ENCODE data around the gene SMIM35. TPM values are rescaled to one million over a fixed set of nuclear protein-coding genes. Genes with fewer than 3 reads are reported as not detected.
A peak's percentile ranks its signal among the peaks of the same experiment; 100 is the strongest.

The SMIM35 gene
- total and polyA plus RNA-seq, 2 of the 13 experiments (the other 11 are each of a cell fraction or from before 2014, with no cell fraction given) = not detected

GRCh38 chr11:117992620-117993019 is 94.1 kb downstream of the SMIM35 start:
- Histone ChIP-seq H4K20me1 (ENCODE audit: insufficient read depth, low read length) (no peaks in the 10 kb centered on the region), H3K27me3 (ENCODE audit: control insufficient read depth in 1 of 2, insufficient read depth in 2 of 2, low read length in 2 of 2) (peaks cover 6 to 20% of the 10 kb centered on the region in 2 experiments; a peak in 4 of 5 replicates), H3K4me3 (replicated peaks in 1 of 3; ENCODE audit: insufficient read depth in 1 of 3, low read depth in 2 of 3, low read length in 3 of 3) (no peak overlapping the region), H3K4me1 (ENCODE audit: insufficient read depth, low read length) (no peaks in the 10 kb centered on the region), H3K9ac (ENCODE audit: insufficient read depth, low read depth, low read length) (no peak overlapping the region), H3K27ac (ENCODE audit: extremely low read length, insufficient read depth, low read length) (no peak overlapping the region), H2AFZ (ENCODE audit: low read length) (no peak overlapping the region), H3K9me3 (ENCODE audit: low read length) (no peaks in the 10 kb centered on the region), H3K79me2 (ENCODE audit: insufficient read depth, low read length) (no peaks in the 10 kb centered on the region), H3K36me3 (replicated peaks in 1 of 2; ENCODE audit: control insufficient read depth in 1 of 2, insufficient read depth in 2 of 2, low read length in 2 of 2) (no peaks in the 10 kb centered on the region), H3K4me2 (ENCODE audit: low read depth, low read length) (no peak overlapping the region)
- in situ Hi-C loops (cut with HindIII; ENCODE audit: extremely low pct_ligation_motif_present, low pct_unique_long_range_greater_than_20kb) (no loop called here), intact Hi-C loops (cut with micrococcal nuclease; ENCODE audit: unreplicated experiment) (no loop called here)
- DNase-seq (ENCODE audit: low spot score) (no peak), ATAC-seq (no peak), FAIRE-seq (no peak)
- POLR2A ChIA-PET = no interaction called here
- WGBS (ENCODE audit: low lambda C conversion rate) = 28% methylated on average over 2 of the region's 2 CpGs
- CTCF ChIA-PET (ENCODE audit: low intra/inter-chr PET ratio, low total read pairs) = no interaction called here
- TF ChIP-seq ZNF264 (CRISPR knock-in tag; IDR thresholded peaks at IDR 0.05) = no peak
- TF ChIP-seq CEBPB (IDR thresholded peaks at IDR 0.05; ENCODE audit: borderline replicate concordance, low read depth, low read length) = peak; percentile 52; the same call in 1 of the 2 replicates
- TF ChIP-seq HINFP (CRISPR knock-in tag; IDR thresholded peaks at IDR 0.05; ENCODE audit: low read depth) = no peak
- TF ChIP-seq, protein P1, sequence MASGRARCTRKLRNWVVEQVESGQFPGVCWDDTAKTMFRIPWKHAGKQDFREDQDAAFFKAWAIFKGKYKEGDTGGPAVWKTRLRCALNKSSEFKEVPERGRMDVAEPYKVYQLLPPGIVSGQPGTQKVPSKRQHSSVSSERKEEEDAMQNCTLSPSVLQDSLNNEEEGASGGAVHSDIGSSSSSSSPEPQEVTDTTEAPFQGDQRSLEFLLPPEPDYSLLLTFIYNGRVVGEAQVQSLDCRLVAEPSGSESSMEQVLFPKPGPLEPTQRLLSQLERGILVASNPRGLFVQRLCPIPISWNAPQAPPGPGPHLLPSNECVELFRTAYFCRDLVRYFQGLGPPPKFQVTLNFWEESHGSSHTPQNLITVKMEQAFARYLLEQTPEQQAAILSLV (CRISPR knock-in tag; IDR thresholded peaks at IDR 0.05; ENCODE audit: borderline replicate concordance) = no peak
- no peak for TF ChIP-seq STAG1 (CRISPR knock-in tag; IDR thresholded peaks at IDR 0.05)
- no TSS peak for BruUV-seq (replicated peaks)

- intact Hi-C loops (cut with micrococcal nuclease; ENCODE audit: unreplicated experiment) = no loop called here
- no TSS peak for BruUV-seq (replicated peaks)
- no peak overlapping the region for H3K27ac ChIP-seq (ENCODE audit: extremely low read length, insufficient read depth, low read length)
- in situ Hi-C loops (cut with HindIII; ENCODE audit: extremely low pct_ligation_motif_present, low pct_unique_long_range_greater_than_20kb) = no loop called here
- DNase-seq (ENCODE audit: low spot score) (no peak), FAIRE-seq (no peak), ATAC-seq (no peak)
- H2AFZ ChIP-seq (ENCODE audit: low read length) = no peak overlapping the region
- H3K4me1 ChIP-seq (ENCODE audit: insufficient read depth, low read length) = peaks cover 3% of the 10 kb centered on the region
- WGBS (ENCODE audit: low lambda C conversion rate) = 47% methylated on average over 4 of the region's 4 CpGs
- peaks cover 7 to 25% of the 10 kb centered on the region in 2 experiments; a peak in 4 of 5 replicates for H3K27me3 ChIP-seq (ENCODE audit: control insufficient read depth in 1 of 2, insufficient read depth in 2 of 2, low read length in 2 of 2)
- ChIA-PET CTCF (ENCODE audit: low intra/inter-chr PET ratio, low total read pairs) (no interaction called here), POLR2A (no interaction called here)
- H3K9ac ChIP-seq (ENCODE audit: insufficient read depth, low read depth, low read length) = no peak overlapping the region
- no peaks in the 10 kb centered on the region for H3K9me3 ChIP-seq (ENCODE audit: low read length)
- no peaks in the 10 kb centered on the region for H4K20me1 ChIP-seq (ENCODE audit: insufficient read depth, low read length)
- H3K4me2 ChIP-seq (ENCODE audit: low read depth, low read length) = no peak overlapping the region
- H3K79me2 ChIP-seq (ENCODE audit: insufficient read depth, low read length) = no peaks in the 10 kb centered on the region
- H3K4me3 ChIP-seq (replicated peaks in 1 of 3; ENCODE audit: insufficient read depth in 1 of 3, low read depth in 2 of 3, low read length in 3 of 3) = no peak overlapping the region
- no peaks in the 10 kb centered on the region for H3K36me3 ChIP-seq (replicated peaks in 1 of 2; ENCODE audit: control insufficient read depth in 1 of 2, insufficient read depth in 2 of 2, low read length in 2 of 2)
- no peak for TF ChIP-seq HNRNPH1 (optimal IDR thresholded peaks at IDR 0.05; ENCODE audit: low read depth, low read length)
- no peak for TF ChIP-seq XRCC5 (optimal IDR thresholded peaks at IDR 0.05; ENCODE audit: low read length)
- no peak for TF ChIP-seq ZNF850 (CRISPR knock-in tag; conservative IDR thresholded peaks at IDR 0.05)
- no peak for TF ChIP-seq ZBTB33 (CRISPR knock-in tag; IDR thresholded peaks at IDR 0.05)
- TF ChIP-seq ZNF709 (CRISPR knock-in tag; IDR thresholded peaks at IDR 0.05) = no peak
- no peak for TF ChIP-seq TARDBP (CRISPR knock-in tag; IDR thresholded peaks at IDR 0.05)
Measured at GRCh38 chr11:117992136-117992535, 94.6 kb downstream of the SMIM35 start.
